ENCODE data around the gene ITPR2. TPM values are rescaled to one million over a fixed set of nuclear protein-coding genes. Genes with fewer than 3 reads are reported as not detected.

The ITPR2 gene
- total RNA-seq, 2 donors from 2014 or later: 52.9 to 54.5 TPM

DNA sequence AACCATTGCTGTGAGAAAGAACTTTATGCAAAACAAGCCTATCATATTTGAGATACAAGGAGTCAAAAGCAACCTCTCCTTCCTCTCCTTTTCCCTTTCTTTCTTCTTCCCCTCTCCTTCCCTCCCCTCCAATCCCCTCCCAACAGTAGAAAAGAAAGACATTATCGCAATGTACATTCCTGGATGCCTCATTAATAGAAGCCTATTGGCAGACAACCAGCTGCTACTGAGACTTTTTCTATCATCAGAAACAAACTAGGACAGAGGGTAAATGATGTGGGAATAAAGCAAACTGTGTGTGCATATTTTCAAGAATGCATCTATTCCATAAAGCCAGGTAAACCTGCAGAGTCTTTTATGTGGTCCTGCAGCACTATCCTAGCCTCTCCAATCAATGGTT, 237.2 kb downstream of the ITPR2 start:
- no peaks in the 10 kb centered on the region for H3K27me3 Mint-ChIP-seq
- H3K36me3 Mint-ChIP-seq (ENCODE audit: low read depth): peaks cover 19% of the 10 kb centered on the region
- ATAC-seq (no peak), DNase-seq (no peak)
- H3K27ac Mint-ChIP-seq: no peak overlapping the region
- no peak overlapping the region for H3K4me3 Mint-ChIP-seq
- H3K9me3 ChIP-seq (ENCODE audit: control insufficient read depth, low read length, poor library complexity, severe bottlenecking): no peaks in the 10 kb centered on the region
- H3K4me1 Mint-ChIP-seq: peaks cover 8% of the 10 kb centered on the region

GRCh38 chr12:26580619-26581018, 252.4 kb downstream of the ITPR2 start:
- no peak overlapping the region for H3K27ac Mint-ChIP-seq
- H3K36me3 Mint-ChIP-seq (ENCODE audit: low read depth): peaks cover 12% of the 10 kb centered on the region
- H3K4me1 Mint-ChIP-seq: peaks cover 13% of the 10 kb centered on the region
- H3K4me3 Mint-ChIP-seq: no peak overlapping the region
- no peaks in the 10 kb centered on the region for H3K27me3 Mint-ChIP-seq
- H3K9me3 ChIP-seq (ENCODE audit: control insufficient read depth, low read length, poor library complexity, severe bottlenecking): no peaks in the 10 kb centered on the region
- DNase-seq (no peak), ATAC-seq (no peak)

DNA sequence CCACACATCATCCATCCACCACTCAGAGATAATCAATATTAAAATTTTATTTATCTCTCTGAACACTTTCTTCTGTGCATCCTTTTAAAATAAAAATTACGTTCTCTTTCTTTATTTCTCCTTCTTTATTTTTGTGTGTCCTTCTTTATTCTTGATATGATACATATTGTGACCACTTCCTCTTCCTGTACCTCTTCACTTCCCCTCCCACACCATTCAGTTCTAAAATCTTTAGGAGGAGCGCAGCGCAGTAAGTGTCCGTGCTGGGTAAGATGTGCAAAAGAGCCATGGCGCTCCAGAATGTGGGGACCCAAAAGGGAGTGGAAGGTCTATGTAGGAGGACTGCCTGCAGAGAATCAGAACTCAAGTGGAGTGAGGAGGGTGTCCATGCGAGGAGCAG, 256.7 kb downstream of the ITPR2 start:
- DNase-seq (no peak), ATAC-seq (no peak)
- H3K27me3 Mint-ChIP-seq: no peaks in the 10 kb centered on the region
- H3K4me1 Mint-ChIP-seq: peaks cover 18% of the 10 kb centered on the region
- no peaks in the 10 kb centered on the region for H3K9me3 ChIP-seq (ENCODE audit: control insufficient read depth, low read length, poor library complexity, severe bottlenecking)
- H3K27ac Mint-ChIP-seq: no peak overlapping the region
- peaks cover 24% of the 10 kb centered on the region for H3K36me3 Mint-ChIP-seq (ENCODE audit: low read depth)
- no peak overlapping the region for H3K4me3 Mint-ChIP-seq

GRCh38 chr12:26573225-26573909, 259.6 kb downstream of the ITPR2 start:
- Mint-ChIP-seq H3K4me1 (peaks cover 13% of the 10 kb centered on the region), H3K27me3 (no peaks in the 10 kb centered on the region), H3K36me3 (ENCODE audit: low read depth) (peaks cover 19% of the 10 kb centered on the region), H3K27ac (no peak overlapping the region), H3K4me3 (no peak overlapping the region)
- DNase-seq (no peak), ATAC-seq (no peak)
- H3K9me3 ChIP-seq (ENCODE audit: control insufficient read depth, low read length, poor library complexity, severe bottlenecking): no peaks in the 10 kb centered on the region

DNA sequence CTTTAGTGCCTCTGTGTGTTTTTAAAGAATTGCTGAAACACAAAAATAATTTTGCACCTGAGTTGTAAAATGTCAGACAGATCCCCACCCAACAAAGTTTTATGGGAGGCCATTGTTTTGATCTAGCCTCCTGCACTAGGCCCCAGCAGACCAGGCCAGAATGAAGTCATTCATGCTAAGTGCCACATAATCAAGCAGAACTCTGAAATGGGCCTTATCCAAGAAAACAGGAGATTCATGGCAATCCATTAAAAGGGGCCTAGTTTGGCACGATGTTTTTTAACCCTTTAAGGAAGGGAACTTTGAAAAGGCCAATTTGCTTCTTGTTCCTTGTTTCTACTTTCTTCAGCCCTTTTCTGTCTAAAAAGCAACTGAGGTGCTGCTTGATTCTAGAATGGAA, 260.9 kb downstream of the ITPR2 start:
- Mint-ChIP-seq H3K4me1 (peaks cover 13% of the 10 kb centered on the region), H3K27ac (no peak overlapping the region), H3K4me3 (no peak overlapping the region), H3K36me3 (ENCODE audit: low read depth) (peaks cover 17% of the 10 kb centered on the region), H3K27me3 (no peaks in the 10 kb centered on the region)
- ATAC-seq (no peak), DNase-seq (no peak)
- no peaks in the 10 kb centered on the region for H3K9me3 ChIP-seq (ENCODE audit: control insufficient read depth, low read length, poor library complexity, severe bottlenecking)

GRCh38 chr12:26571560-26571959, 261.4 kb downstream of the ITPR2 start:
- H3K4me1 Mint-ChIP-seq: peaks cover 10% of the 10 kb centered on the region
- no peak overlapping the region for H3K27ac Mint-ChIP-seq
- ATAC-seq (no peak), DNase-seq (no peak)
- no peaks in the 10 kb centered on the region for H3K9me3 ChIP-seq (ENCODE audit: control insufficient read depth, low read length, poor library complexity, severe bottlenecking)
- peaks cover 17% of the 10 kb centered on the region for H3K36me3 Mint-ChIP-seq (ENCODE audit: low read depth)
- H3K27me3 Mint-ChIP-seq: no peaks in the 10 kb centered on the region
- no peak overlapping the region for H3K4me3 Mint-ChIP-seq

DNA sequence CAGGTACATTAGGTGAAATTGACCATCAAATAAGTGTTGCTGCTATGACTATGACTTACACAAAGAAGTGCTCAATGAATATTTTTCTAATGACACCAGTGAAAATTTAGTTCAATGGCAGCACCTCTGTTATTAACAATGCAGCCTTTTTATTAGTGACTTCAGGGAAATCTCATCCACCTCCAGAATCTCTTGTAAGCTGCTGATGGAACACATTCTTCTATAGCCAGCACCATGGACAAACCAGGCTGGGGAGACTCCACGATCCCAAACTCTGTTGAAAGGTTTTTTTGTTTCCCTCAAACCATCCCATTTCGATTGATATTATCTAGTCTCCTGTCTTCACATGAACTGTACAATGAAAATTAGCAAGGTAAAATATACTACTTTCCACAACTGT, 265.9 kb downstream of the ITPR2 start:
- H3K27me3 Mint-ChIP-seq: no peaks in the 10 kb centered on the region
- DNase-seq: no peak
- H3K9me3 ChIP-seq (ENCODE audit: control insufficient read depth, low read length, poor library complexity, severe bottlenecking): no peaks in the 10 kb centered on the region
- no peak overlapping the region for H3K4me3 Mint-ChIP-seq
- H3K36me3 Mint-ChIP-seq (ENCODE audit: low read depth): peaks cover 12% of the 10 kb centered on the region
- no peak for ATAC-seq
- H3K27ac Mint-ChIP-seq: no peak overlapping the region
- peaks cover 2% of the 10 kb centered on the region for H3K4me1 Mint-ChIP-seq

- Mint-ChIP-seq H3K27me3 (no peaks in the 10 kb centered on the region), H3K4me1 (peaks cover 2% of the 10 kb centered on the region), H3K27ac (no peak overlapping the region), H3K4me3 (no peak overlapping the region), H3K36me3 (ENCODE audit: low read depth) (peaks cover 12% of the 10 kb centered on the region)
- H3K9me3 ChIP-seq (ENCODE audit: control insufficient read depth, low read length, poor library complexity, severe bottlenecking): no peaks in the 10 kb centered on the region
- ATAC-seq: no peak
- DNase-seq: no peak
These were observed 266.3 kb downstream of the ITPR2 start for GRCh38 chr12:26566675-26567074.

- no peak overlapping the region for H3K27ac Mint-ChIP-seq
These were observed 266.8 kb downstream of the ITPR2 start for GRCh38 chr12:26566186-26566585.

GRCh38 chr12:26564391-26564790, 268.6 kb downstream of the ITPR2 start:
- ATAC-seq (no peak), DNase-seq (no peak)
- Mint-ChIP-seq H3K27ac (no peak overlapping the region), H3K4me3 (no peak overlapping the region), H3K36me3 (ENCODE audit: low read depth) (peaks cover 12% of the 10 kb centered on the region), H3K27me3 (no peaks in the 10 kb centered on the region), H3K4me1 (peaks cover 2% of the 10 kb centered on the region)
- no peaks in the 10 kb centered on the region for H3K9me3 ChIP-seq (ENCODE audit: control insufficient read depth, low read length, poor library complexity, severe bottlenecking)

More at GRCh38 chr12:26566186-26566585, 266.8 kb downstream of the ITPR2 start:
- no peak overlapping the region for H3K4me3 Mint-ChIP-seq
- no peaks in the 10 kb centered on the region for H3K27me3 Mint-ChIP-seq
- H3K36me3 Mint-ChIP-seq (ENCODE audit: low read depth): peaks cover 12% of the 10 kb centered on the region
- DNase-seq: no peak
- no peak for ATAC-seq
- H3K9me3 ChIP-seq (ENCODE audit: control insufficient read depth, low read length, poor library complexity, severe bottlenecking): no peaks in the 10 kb centered on the region
- H3K4me1 Mint-ChIP-seq: peaks cover 2% of the 10 kb centered on the region

- Mint-ChIP-seq H3K27ac (no peak overlapping the region), H3K27me3 (no peaks in the 10 kb centered on the region), H3K4me1 (peaks cover 2% of the 10 kb centered on the region), H3K36me3 (ENCODE audit: low read depth) (peaks cover 12% of the 10 kb centered on the region), H3K4me3 (no peak overlapping the region)
- H3K9me3 ChIP-seq (ENCODE audit: control insufficient read depth, low read length, poor library complexity, severe bottlenecking): no peaks in the 10 kb centered on the region
- no peak for DNase-seq
- ATAC-seq: no peak
These were observed 269.4 kb downstream of the ITPR2 start for GRCh38 chr12:26563552-26563951.

DNA sequence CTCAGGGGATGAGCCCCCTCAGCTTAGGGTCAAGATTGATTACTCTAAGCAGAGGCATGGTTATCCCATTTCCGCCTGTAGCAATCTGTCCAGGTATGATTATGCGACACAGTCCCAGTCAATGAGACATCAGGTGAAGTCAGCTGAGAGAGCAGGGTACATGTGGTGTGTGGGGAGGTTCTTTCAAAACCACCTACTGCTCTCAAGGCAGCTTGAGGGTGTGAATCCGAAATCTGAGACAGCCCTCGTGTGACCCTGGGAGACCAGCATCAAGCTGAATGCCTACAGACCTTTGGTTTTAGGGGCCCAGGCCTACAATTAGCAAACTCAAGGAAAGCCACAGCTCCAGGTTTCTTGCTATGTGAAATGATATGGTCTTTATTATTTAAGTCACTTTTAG, 275.7 kb downstream of the ITPR2 start:
- H3K36me3 Mint-ChIP-seq (ENCODE audit: low read depth): peaks cover 11% of the 10 kb centered on the region
- no peak for DNase-seq
- no peak for ATAC-seq
- no peaks in the 10 kb centered on the region for H3K9me3 ChIP-seq (ENCODE audit: control insufficient read depth, low read length, poor library complexity, severe bottlenecking)
- H3K27me3 Mint-ChIP-seq: no peaks in the 10 kb centered on the region
- no peak overlapping the region for H3K27ac Mint-ChIP-seq
- peaks cover 3% of the 10 kb centered on the region for H3K4me1 Mint-ChIP-seq
- H3K4me3 Mint-ChIP-seq: no peak overlapping the region

DNA sequence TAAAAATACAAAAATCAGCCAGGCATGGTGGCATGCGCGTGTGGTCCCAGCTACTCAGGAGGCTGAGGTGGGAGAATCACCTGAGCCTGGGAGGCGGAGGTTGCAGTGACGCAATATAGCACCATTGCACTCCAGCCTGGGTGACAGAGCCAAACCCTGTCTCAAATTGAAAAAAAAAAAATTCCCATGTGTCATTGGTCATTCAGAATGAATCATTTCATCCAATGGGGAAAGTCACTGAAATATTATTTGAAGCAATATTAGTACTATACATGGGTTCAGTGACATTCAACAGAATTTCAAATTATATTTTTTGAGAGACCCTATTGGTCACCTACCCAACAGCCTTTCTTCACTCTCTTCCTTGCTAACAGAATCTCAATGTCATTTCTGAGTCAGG, 276.1 kb downstream of the ITPR2 start:
- H3K4me1 Mint-ChIP-seq: peaks cover 3% of the 10 kb centered on the region
- no peak for ATAC-seq
- H3K36me3 Mint-ChIP-seq (ENCODE audit: low read depth): peaks cover 10% of the 10 kb centered on the region
- no peak overlapping the region for H3K27ac Mint-ChIP-seq
- H3K27me3 Mint-ChIP-seq: no peaks in the 10 kb centered on the region
- DNase-seq: no peak
- H3K4me3 Mint-ChIP-seq: no peak overlapping the region
- H3K9me3 ChIP-seq (ENCODE audit: control insufficient read depth, low read length, poor library complexity, severe bottlenecking): no peaks in the 10 kb centered on the region

DNA sequence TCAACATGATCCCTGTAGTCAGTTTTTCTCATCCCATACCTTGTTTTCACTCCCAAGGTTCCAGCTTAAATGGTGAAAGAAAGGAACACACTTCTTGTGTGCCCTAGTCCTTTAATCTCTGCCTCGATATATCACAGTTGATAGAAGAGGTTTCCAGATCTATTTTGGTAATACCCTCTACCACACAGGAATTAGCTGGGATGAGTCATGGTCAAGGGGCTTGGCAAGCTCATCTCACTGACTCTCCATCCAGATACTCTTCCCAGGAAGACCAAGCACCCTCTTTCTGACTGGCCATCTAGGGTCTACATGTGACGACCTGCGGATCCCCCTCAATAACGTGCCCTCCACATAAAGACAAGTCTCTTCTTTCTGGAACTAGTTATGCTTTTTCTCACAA, 277.9 kb downstream of the ITPR2 start:
- no peak for DNase-seq
- ATAC-seq: no peak
- Mint-ChIP-seq H3K27ac (no peak overlapping the region), H3K4me3 (no peak overlapping the region), H3K36me3 (ENCODE audit: low read depth) (peaks cover 17% of the 10 kb centered on the region), H3K27me3 (no peaks in the 10 kb centered on the region), H3K4me1 (peaks cover 3% of the 10 kb centered on the region)
- no peaks in the 10 kb centered on the region for H3K9me3 ChIP-seq (ENCODE audit: control insufficient read depth, low read length, poor library complexity, severe bottlenecking)

Measured in T-helper 17 cell (primary cell).